ENCODE data around the gene PAX5. TPM values are rescaled to one million over a fixed set of nuclear protein-coding genes. Genes with fewer than 3 reads are reported as not detected.

The PAX5 gene
- polyA plus RNA-seq, 1 of the 3 experiments (the other 2 are of a cell fraction) = 0.05 TPM

DNA sequence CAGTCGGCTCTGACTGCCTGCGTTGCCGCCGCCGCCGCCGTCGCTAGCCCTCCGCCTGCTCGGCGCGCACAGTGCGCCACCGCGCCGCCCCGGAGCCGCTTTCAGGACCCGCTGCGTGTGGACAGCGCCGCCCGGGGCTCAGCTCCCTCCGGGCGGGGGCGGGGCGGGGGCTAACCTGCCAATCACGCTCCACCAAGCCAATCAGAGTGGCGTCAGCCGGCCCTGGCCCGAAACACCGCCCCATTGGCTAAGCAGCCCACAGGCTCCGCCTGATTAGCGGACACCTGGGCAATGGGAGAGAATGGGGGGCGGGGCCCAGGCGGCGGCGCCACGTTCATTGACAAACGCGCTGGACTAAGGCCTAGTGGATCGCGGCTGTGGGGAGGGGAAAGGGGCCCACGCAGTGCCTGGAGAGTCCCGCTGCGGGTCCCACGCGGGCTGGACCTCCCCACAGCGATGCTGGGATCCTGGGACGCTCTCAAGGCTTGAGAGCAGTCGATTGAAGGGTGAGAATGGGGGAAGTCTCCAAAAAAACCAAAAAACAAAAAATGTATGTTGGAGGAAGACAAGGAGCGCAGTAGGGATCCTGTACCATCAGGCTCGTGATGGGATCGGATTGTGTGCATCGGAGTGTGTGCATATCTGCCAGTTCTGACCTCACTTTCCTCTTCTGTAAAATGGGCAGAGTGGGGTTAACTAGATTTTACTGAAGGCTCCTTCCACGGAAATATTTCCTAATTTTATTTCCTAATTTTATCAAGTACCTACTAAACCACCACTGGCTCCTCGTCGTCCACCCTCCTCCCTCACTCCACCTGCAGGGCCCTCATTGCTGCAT is 6.3 kb downstream of the PAX5 start (continued):
- TF ChIP-seq, protein P1, sequence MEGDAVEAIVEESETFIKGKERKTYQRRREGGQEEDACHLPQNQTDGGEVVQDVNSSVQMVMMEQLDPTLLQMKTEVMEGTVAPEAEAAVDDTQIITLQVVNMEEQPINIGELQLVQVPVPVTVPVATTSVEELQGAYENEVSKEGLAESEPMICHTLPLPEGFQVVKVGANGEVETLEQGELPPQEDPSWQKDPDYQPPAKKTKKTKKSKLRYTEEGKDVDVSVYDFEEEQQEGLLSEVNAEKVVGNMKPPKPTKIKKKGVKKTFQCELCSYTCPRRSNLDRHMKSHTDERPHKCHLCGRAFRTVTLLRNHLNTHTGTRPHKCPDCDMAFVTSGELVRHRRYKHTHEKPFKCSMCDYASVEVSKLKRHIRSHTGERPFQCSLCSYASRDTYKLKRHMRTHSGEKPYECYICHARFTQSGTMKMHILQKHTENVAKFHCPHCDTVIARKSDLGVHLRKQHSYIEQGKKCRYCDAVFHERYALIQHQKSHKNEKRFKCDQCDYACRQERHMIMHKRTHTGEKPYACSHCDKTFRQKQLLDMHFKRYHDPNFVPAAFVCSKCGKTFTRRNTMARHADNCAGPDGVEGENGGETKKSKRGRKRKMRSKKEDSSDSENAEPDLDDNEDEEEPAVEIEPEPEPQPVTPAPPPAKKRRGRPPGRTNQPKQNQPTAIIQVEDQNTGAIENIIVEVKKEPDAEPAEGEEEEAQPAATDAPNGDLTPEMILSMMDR (IDR thresholded peaks at IDR 0.05) = no peak
- no peak for TF ChIP-seq NRF1 (IDR thresholded peaks at IDR 0.05; ENCODE audit: low read depth, low read length)

DNA sequence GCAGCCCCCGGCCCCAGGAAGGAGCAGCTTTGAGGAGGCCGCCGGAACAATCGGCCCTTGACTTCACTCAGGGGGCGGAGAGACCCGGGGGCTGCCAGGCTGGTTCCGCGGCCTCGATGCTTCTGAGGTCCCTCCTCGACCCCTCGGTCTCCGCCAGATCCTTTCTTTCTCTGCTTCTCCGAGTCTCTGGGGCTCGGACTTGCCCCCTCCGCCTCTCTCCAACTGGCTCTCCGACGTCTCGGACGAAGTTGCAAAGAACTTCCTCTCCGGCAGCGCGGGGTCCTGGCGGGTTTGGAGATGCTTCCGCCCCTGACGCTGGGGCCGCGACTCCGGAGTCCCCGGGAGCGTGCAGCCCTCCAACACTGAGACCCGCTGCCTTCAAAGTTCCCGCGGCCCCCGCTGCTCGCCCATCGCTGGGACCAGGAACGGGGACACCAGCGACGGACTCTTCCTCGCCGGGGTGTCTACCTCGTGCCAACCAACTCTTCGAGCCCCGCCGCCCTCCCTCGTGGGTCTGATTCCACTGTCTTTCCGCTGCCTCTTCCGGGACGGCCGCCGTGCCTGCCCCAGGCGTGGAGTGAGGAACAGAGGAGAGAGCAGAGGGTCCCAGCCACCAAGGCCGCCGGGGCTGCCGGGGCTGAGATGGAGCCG is 7.0 kb downstream of the PAX5 start:
- POLR2A ChIA-PET = interaction anchor here (1.4 kb wide), 1 partner anchor 10 kb away, joined by 4 read pairs; no protein-coding TSS in a partner anchor
- H3K4me2 ChIP-seq = peak overlapping the region; percentile 87

More for the DNA sequence above, 7.0 kb downstream of the PAX5 start:
- no peaks in the 10 kb centered on the region for H3K36me3 ChIP-seq (replicated peaks in 1 of 2; ENCODE audit: control insufficient read depth in 1 of 2, insufficient read depth in 2 of 2, low read length in 1 of 2)
- no peaks in the 10 kb centered on the region for H3K9me3 ChIP-seq
- WGBS (ENCODE audit: low lambda C conversion rate) = under 1% methylated on average over 14 of the region's 56 CpGs
- CTCF ChIA-PET = interaction anchor here (1.2 to 2.7 kb wide), 5 partner anchors 11 to 235 kb away, joined by 3 to 14 read pairs (median 6); no protein-coding TSS in a partner anchor
- no peak overlapping the region for H3K27ac ChIP-seq (ENCODE audit: low read depth in 2 of 2, low read length in 1 of 2)
- H3K4me3 ChIP-seq (ENCODE audit: low read depth in 2 of 2, low read length in 1 of 2) = peak overlapping the region; percentile 9 to 46; a peak in 3 of 4 replicates
- no peaks in the 10 kb centered on the region for H3F3A ChIP-seq (replicated peaks; ENCODE audit: insufficient read depth)
- H3K27me3 ChIP-seq (ENCODE audit: insufficient read depth) = peaks cover 63% of the 10 kb centered on the region
- TF ChIP-seq NRF1 (IDR thresholded peaks at IDR 0.05; ENCODE audit: low read depth, low read length) (no peak), REST (IDR thresholded peaks at IDR 0.05; ENCODE audit: low read depth, low read length) (no peak)
- TF ChIP-seq, protein P2, sequence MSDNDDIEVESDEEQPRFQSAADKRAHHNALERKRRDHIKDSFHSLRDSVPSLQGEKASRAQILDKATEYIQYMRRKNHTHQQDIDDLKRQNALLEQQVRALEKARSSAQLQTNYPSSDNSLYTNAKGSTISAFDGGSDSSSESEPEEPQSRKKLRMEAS (IDR thresholded peaks at IDR 0.05; ENCODE audit: low read depth) = no peak
- no peak for DNase-seq
- no peaks in the 10 kb centered on the region for H3K79me2 ChIP-seq (ENCODE audit: insufficient read depth)
- peaks cover 4 to 15% of the 10 kb centered on the region in 2 experiments; a peak in 2 of 4 replicates for H3K4me1 ChIP-seq (ENCODE audit: control insufficient read depth in 1 of 2, insufficient read depth in 2 of 2, low read depth in 1 of 2, low read length in 1 of 2)
- no peak overlapping the region for H2AFZ ChIP-seq (ENCODE audit: low read depth)
- H3K9ac ChIP-seq = no peak overlapping the region
- no peaks in the 10 kb centered on the region for H3K9me2 ChIP-seq
- 0 out of 2 replicates have a peak, but pooled peaks cover 5% of the 10 kb centered on the region for H4K20me1 ChIP-seq (ENCODE audit: insufficient read depth)
